Keratinocyte (primary cell): ENCODE data around the gene MACF1.

ENCODE experiments used
- EZH2 ChIP-seq: IDR thresholded peaks from one replicate; pipeline ENCODE4 v1.6.1; 2012; ENCODE audit warnings: inconsistent platforms, mild to moderate bottlenecking, low read length, moderate library complexity
- TF ChIP-seq, protein P1 (sequence below), 3 experiments: IDR thresholded peaks in 1 of 3; conservative IDR thresholded peaks in 1 of 3; optimal IDR thresholded peaks in 1 of 3; 2 replicates in 2 of 3; 3 replicates in 1 of 3; pipeline versions ENCODE3 to v1.5.1; 2011; ENCODE audit warnings: low read length in 3 of 3, mild to moderate bottlenecking in 3 of 3, moderate library complexity in 2 of 3, control low read depth in 1 of 3, inconsistent platforms in 1 of 3; ENCODE audit not compliant: insufficient read depth in 2 of 3; ENCODE audit errors: extremely low read depth in 1 of 3

DNA sequence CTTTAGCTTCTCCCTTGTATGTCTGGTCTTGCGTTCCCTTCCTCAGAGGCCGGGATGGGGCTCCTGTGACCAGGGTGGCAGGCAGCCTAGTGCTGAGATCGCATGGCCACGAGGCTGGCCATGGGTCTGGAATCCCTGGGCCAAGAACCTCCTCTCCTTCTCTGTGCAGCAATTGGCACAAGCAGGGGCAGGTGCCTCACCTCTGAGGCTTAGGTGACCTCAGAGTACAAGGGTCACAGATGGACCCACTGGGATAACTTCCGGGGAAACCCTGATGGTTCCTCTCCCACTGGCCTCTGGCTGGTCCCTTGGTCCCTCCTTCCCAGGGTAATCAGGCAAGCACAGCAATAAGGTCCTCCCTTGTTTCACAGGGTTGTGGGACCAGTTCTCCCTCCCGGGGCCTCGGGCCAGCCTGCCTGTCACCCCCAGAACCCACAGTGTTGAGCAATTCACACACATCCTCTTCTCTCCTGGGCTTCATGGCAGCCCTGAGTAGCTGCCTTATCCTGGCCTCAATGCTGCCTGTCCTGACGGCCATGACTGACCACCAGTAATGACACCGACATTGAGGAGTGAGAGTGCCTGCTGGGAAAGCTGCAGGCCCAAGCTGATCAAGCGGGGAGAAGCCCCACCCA is 325.5 kb downstream of the MACF1 start:
- TF ChIP-seq, protein P1, sequence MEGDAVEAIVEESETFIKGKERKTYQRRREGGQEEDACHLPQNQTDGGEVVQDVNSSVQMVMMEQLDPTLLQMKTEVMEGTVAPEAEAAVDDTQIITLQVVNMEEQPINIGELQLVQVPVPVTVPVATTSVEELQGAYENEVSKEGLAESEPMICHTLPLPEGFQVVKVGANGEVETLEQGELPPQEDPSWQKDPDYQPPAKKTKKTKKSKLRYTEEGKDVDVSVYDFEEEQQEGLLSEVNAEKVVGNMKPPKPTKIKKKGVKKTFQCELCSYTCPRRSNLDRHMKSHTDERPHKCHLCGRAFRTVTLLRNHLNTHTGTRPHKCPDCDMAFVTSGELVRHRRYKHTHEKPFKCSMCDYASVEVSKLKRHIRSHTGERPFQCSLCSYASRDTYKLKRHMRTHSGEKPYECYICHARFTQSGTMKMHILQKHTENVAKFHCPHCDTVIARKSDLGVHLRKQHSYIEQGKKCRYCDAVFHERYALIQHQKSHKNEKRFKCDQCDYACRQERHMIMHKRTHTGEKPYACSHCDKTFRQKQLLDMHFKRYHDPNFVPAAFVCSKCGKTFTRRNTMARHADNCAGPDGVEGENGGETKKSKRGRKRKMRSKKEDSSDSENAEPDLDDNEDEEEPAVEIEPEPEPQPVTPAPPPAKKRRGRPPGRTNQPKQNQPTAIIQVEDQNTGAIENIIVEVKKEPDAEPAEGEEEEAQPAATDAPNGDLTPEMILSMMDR (optimal IDR thresholded peaks at IDR 0.05 in 1 of 3, IDR thresholded peaks at IDR 0.05 in 1 of 3, conservative IDR thresholded peaks at IDR 0.05 in 1 of 3; ENCODE audit: extremely low read depth in 1 of 3, insufficient read depth in 2 of 3, low read length in 3 of 3): no peak
- no peak for TF ChIP-seq EZH2
